CD4-positive, alpha-beta T cell treated with Interleukin-6 at 100 ng/mL for 8 hours (primary cell): ENCODE results near the gene C7orf57.
"Not testable (repeated sequence)": the region's sequence is repeated elsewhere in the genome, so short reads cannot be mapped to it uniquely, and the experiment has no call there.

Experiments
- DNase-seq: peaks from one replicate; pipeline ENCODE4 v3.0.0-alpha.2; 2020; ENCODE audit warnings: mixed read lengths, low spot score

Gene C7orf57

DNA sequence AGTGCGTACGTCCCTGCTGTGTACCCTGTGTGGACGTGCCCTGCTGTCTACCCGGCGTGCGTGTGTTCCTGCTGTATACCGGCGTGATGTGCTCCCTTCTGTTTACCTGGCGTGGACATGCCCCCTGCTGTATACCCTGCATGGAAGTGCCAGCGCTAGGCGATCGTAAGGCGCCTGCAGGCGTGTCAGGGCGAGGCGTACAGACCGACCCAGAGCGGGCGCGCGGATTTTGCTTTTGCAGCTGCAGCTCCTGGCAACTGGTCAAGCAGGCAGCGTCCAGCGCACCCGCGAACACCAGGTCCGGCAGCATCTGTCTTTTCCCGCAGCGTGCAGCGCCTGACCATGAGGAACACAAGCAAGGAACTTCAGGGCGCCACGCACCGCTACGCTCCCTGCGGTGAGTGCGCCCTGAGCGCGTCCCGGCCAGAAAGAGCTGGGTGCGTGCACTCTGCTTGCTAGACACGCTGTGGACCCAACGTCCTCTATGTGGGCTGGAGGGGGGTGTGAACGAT is 680 bp downstream of the C7orf57 start:
- DNase-seq, result no peak

DNA sequence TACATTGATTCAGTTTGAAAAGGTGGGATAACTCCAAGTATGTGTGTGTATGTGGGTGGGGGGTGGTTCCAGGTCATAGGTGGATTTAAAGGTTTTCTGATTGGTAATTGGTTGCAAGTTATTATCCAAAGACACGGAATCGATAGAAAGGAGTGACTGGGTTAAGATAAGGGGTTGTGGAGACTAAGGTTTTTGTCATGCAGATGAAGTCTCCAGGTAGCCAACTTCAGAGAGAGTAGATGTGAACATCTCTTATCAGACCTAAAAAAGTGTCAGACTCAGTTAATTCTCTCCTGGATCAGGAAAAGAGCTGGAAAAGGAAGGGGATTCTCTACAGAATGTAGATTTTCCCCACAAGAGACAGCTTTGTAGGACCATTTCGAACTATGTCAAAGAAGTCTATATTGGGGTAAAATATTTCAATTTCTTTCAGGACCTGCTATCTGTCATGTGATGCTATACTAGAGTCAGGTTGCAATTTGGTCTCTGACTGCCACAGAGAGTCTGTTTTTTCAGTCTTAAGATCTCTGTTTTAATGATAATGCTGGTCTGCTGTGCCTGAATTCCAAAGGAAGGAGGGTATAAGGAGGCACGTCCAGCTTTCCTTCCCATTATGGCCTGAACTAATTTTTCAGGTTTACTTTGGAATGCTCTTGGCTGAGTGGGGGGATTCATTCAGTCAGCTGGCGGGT is 3.6 kb downstream of the C7orf57 start:
- no peak for DNase-seq

DNA sequence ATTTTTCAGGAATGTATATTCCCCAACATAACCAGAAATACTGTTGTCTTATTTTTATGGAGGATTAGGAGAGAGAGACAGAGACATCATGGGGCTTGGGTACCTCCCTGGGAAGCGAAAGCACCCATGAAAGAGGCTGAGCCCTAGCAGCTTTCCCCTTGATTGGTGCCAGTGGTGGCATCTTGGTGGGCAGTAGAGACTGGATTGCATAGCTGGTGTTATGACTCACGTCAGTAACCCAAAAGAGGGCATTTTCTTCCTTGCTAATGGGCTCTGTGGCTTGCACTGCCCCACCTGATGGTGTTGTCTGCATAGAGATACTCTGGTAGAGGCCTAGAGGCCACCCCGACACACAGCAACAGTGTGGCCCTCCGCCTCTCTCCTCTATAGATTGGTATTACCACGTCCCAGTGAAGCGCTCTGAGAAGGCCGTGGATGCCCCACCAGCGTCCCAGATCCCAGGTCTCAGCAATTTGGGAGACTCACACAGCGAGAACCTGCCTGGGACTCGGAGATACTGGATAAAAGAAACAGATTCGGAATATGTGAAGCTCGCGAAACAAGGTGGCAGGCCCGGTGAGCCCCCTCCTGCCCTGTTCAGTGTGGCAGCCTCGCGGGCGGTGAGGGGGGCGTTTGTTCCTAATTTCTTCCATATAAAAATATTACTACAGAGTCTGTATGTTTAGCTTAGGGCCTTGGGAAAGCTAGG is 5.8 kb downstream of the C7orf57 start:
- DNase-seq, result no peak

DNA sequence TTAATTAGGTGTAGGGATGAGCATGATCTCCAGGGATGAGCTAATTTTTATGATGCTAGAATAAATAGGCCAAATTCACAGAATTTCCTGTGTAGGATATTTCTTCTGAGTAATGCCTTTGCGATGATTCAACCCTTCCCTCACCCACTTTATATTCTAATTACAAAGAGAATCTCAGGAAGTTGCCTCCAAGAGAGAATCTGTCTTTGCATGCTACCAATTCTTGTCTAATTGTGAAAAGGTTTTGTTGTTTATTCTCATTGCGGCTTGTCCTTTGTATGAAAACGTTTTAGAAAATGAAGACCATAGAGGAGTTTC is 6.3 kb downstream of the C7orf57 start:
- no peak for DNase-seq

DNA sequence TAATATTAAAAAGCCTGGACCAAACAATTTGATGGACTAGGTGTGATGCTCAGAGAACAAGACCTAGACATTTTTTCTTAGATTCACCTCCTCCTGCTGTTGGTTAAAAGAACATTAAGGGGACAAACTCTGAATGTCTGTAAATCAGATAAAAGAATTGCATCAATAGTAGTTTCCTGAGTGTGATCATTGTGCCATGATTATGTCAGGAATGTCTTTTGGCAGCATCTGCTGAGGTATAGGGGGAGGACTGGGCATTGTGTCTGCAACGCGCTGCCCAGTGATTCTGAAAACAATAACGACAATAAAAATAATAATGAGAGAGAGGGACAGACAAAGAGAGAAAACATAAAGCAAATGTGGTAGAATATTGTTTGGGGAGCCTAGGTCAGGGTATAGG is 6.9 kb downstream of the C7orf57 start:
- no peak for DNase-seq

DNA sequence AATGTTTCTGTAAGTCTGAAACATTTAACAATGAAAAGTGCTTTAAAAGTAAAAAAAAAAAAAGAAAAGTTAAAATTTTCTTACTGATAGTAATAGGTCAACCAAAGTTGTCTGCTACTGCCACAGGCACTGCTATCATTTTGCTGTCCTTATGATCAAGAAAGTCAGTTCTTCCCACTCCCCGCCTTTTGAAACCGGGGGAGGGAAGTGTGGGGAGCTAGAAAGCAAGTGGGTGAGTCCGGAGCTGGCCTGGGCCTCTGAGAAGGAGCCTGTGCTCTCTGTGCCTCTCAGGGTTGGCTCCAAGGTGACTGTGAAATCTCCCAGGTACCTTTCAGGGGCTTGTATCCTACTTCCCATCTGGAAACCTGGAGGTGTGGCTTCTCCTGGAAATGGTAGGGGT is 7.3 kb downstream of the C7orf57 start:
- no peak for DNase-seq

DNA sequence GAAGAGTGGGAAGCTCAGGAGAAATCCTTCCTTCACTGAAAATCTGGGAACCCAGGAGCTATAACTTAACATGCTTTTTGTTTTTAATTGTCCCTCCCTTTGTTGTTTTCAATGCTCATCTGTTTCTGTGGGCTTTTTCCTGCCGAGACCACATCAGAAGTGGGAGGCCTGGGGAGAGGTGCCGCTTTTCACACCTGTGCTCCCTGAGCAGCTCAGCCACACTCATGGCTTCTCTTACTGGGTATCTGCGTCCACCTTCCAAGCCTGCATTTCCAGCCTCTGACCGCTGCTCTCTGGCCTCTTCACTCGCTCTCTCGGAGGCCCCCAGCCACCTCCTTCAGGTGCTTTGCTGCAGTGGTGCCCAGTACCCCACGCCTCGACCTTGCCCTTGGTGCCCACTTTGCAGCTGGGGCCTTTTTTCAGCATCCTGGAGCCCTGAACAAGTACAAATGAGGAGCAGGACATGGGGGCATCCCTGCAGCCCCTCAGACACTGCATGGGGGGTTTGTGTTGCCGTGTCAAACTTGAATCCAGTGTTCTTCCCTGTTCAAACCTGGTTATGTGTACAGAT is 9.9 kb downstream of the C7orf57 start:
- DNase-seq, result no peak

DNA sequence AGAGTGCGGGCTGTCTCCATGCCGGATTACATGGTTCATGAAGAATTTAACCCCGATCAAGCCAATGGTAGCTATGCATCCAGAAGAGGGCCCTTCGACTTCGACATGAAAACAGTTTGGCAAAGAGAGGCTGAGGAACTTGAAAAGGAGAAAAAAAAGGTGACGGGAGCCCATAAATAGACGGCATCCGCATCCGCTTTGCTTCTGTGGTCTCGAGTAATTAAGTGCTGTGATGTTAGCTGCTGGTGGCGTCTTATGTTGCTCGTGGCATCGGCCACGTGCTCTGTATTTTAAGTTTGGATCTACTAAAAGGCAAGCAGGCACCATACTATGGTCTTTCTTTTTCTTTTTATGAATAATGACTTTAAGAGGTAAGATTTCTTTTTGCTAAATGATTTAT is 11.1 kb downstream of the C7orf57 start:
- DNase-seq, result peak; percentile 37

DNA sequence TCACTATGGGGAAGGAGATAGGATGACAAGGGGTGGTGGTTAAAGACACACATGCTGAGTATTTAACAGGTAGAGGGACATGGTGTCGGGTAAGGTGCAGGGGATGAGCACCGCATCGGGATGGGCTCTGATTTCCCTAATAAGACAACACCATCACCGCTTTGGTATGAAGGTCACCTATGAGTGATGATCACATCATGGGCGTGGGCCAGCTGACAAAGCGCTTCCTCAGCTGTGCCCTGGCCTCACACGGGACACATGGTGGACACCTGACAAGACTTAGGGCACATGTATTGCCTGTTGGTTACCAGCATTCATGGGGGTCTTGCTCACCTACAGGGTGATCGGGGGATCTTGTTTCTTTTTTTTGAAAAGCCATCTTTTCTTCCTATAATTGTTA is 12.8 kb downstream of the C7orf57 start:
- no peak for DNase-seq

DNA sequence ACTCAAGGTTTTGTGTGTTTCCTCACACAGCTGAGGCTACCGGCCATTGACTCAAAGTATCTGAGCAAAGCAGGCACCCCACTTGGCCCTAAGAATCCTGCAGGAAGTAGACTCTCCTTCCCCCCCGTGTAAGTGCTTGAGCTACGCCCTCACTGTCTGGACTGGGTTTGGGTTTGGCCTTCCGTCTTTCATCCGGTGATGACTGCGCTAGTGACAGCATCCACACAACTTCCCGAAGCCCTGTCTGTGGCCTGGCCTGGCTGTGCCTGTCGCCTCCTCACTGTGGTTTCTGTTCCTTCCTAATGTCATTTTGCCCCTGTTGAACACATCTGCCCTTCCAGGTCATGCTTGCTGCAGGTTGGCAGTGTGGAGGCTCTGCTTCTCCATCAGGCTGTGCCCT is 14.5 kb downstream of the C7orf57 start:
- DNase-seq, result no peak

DNA sequence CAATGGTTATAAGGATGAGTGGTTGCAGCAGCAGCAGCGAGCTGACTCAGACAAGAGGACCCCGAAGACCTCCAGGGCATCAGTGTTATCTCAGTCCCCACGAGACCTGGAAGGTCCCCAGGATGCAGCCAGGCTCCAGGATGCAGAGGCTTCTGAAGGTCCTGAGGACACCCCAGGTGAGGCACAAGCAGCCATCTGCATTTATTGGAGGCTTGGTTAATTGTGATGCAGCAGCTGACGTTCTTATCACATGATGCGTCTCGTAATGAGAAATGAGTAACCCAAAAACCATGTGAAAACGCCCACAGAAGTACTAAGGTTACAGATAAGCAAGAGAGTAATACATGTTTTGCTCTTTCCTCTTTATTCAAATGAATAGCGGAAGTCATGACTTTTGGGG is 17.4 kb downstream of the C7orf57 start:
- DNase-seq, result no peak

DNA sequence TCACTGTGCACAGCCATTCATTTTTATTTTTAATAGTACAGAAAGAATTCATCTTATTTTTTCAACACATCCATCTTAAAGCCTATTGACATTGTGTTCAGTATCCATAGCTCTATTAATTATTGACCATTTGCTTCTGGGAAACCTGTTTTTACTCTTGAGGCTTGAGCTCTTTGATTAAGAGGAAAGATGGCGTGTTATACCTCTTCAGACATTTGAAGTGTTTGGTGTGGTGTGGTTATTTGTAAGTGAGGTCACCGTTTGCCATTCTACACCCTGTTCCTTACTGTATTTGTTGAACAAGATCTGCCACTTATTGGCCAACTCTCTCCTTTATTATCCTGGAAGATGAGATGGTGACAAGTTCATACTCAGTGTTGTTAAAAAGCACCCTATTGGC is 18.4 kb downstream of the C7orf57 start:
- DNase-seq, result no peak

DNA sequence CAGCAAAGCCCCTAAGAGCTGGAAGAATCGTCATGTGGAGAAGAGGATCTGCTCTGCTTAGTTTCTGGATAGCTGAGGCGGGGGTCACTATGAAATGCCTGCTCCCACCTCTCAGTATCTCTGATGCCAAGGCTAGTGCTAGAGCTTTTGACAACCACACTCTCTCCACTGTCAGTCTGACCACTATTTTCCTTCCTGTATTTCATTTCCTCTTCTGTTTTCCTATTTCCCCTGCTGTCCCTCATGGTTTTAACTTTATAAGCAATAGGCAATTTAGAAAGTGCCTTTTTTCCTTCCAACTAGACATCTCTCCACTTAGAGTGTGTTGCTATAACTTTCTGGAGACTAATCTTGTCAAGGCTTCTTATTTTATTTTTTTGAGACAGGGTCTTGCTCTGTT is 23.6 kb downstream of the C7orf57 start:
- no peak for DNase-seq

DNA sequence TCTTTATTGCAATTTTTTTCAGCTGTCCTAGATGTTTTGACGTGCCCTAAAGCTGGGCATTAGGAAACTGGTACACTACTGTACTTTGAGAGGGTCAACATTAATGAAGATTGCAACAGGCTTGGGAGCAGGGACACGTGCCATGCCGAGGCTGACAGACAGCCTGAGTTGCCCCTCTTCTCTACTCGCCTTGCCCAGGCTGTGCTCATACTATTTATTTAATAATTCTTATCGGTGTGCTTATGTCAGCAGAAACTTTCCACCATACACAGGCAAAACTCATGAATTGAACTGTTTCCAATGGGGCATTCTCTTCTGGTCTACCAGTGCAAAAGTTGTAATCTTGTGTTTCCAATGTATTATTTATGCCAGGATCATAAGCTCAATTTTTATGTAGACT is 24.4 kb downstream of the C7orf57 start:
- DNase-seq, result no peak

DNA sequence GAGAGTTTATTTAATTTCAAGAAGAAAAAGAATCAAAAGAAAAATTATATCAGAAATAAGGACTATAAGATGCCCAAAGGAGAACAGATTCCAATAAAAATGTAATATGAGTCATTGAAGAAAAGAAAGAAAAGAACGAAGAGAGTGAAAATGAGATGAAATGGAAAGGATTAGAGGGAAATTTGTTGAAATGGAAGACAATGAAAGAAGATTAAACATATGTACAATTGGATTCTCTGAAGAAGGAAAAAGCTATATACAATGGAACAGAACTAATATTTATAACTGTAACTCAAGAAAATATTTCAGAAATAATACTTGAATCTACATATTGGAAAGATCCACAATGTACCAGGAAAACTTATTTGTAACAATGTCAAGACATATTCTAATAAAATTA is 28.6 kb downstream of the C7orf57 start:
- DNase-seq, result no peak

DNA sequence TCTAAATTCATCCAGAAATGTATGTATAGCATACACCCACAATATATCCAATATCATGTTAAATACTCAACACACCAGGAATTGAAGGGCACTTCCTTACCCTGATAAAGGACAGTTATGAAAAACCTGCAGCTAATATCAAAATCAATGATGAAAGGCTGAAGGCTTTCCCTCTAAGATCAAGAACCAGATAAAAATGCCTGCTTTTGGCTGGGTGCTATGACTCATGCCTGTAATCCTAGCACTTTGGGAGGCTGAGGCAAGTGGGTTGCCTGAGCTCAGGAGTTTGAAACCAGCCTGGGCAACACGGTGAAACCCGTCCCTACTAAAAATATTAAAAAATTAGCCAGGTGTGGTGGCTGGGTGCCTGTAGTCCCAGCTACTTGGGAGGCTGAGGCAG is 32.1 kb downstream of the C7orf57 start:
- no peak for DNase-seq

DNA sequence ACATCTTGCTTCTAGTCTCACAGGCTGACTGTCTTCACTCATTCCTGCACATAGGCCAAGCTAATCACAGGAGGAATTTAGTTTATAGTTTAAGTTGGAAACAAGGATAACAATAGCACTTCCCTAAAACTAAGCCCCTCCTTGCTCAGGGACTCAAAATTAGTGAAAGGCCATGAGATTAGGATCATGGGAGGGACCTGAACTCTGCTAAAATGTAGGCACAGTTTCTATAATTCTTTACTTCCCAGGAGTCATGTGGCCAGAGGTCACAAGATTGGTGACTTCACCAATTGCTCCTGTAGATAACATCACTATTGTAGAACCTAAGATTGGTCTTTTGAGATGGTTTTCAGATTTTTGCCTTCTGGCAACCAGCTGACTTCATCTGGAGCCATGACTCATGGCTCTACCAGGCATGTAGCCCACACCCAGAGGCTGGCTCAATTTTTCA is 38.9 kb downstream of the C7orf57 start:
- no peak for DNase-seq

DNA sequence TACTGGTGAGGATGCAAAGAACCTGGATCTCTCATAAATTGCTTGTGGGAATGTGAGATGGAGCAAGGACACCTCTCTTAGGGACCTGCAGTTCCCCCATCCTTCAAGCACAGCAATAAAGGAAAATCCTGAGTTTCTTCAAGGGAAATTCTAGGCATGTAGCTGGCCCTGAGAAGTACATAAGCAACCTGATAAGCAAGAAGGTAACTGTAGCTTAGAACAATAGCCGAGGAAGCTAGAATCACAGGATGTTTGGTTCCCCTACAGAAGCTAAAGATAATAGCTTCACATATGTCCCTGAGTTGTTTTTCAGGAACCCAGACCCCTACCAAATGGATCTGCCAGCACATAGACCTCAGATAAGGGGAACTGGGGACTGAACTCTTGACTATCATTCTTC is 42.1 kb downstream of the C7orf57 start:
- no peak for DNase-seq

DNA sequence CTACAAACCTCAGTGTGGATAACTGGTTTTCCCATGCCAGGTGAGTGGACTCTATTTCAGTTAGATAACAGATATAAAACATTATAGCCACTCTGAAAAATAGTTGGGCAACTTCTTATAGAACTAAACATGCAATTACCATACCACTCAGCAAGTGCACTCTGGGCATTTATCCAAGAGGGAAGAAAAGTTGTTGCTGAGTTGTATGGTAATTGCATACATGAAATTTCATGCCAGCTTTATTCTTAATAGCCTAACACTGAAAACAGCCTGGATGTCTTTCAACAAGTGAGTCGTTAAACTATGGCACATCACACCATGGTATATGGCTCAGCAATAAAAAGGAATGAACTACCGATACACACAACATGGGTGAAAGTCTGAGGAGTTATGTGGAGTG is 43.1 kb downstream of the C7orf57 start:
- DNase-seq, result no peak

DNA sequence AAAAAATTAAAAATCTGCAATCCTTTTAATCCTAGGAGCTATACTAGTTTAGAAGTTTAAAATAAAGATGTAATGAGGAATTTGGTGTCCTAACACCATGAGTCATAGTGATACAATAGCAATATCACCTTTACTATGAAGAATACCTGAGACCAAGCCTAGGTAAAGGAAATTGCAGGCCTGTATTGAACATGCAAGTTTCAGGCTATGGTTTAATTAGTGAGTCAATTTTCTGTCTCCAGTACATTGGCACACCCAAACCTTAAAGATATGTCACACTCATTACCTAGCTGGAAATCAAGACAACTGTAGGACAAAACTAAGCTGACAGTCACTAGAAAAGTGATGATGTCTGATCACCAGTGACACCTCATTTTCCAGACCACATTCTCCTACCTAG is 47.0 kb downstream of the C7orf57 start:
- not testable (repeated sequence) for DNase-seq

DNA sequence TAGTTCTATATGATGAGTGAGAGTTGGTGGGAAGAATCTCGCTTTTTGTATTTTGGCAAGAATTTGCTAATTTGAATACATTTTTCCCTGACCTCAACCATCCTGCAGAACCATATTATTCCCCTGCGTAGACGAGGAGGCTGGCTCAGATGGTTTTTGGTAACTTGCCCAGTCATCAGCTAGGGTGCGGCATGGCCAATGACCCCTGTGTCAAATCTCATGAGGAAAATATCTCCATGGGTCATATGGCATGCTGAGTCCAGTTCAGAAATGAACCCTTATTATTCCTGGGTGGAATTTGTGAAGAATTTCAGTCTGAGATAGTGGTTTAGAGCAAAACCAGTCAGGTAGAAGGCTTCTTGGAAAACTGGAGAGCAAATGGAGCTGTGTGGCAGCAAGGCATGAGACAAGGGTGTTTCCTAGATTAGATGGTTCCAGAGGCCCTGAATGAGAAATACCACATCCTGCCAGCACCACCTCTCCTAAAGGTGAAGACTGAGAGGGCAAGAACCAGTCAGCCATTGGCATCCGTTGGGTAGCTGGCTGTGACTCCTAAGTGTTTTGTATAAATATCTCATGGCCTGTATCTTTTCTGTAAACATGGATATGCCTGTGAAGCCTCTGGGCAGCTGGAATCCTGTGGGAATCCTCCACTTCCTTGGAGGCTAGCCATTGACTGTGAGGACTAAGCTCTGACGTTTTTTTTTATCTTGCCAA is 47.9 kb downstream of the C7orf57 start:
- peak; percentile 50 for DNase-seq

DNA sequence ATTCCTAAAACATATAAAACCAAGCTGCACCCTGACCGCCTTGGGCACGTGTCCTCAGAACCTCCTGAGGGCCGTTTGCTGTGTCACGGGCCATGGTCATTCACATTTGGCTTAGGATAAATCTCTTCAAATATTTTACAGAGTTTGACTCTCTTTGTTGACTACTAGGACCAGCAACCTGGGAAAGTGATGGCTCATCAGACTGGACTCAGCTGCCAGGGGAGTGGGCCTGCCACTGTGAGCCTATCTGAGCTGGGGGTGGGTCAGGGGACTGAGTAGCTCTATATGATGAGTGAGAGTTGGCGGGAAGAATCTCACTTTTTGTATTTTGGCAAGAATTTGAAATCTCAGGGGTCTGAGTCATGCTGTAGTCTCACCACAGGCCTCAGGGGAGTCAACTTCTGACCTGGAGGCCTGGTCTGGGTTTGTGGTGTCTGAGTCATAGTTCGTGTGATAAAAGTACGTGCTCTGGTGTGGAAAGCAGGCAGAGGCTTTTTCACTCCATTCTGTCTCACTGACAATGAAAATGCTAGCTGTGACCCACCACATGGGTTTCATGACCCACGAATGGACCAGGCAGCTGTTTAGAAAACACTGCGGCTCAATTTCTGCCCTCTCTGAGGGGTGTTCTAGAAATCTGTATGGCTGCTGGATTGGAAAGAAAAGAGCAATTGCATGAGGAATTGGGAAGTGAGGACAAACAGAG is 49.5 kb downstream of the C7orf57 start:
- peak; percentile 78 for DNase-seq
